ENCODE data around the gene SF3A2.
"Not testable (repeated sequence)": the region's sequence is repeated elsewhere in the genome, so short reads cannot be mapped to it uniquely, and the experiment has no call there.

GRCh38 chr19:2281265-2282061 is 44.8 kb downstream of the SF3A2 start:
- TF ChIP-seq CTCF (IDR thresholded peaks at IDR 0.05); EZH2 (IDR thresholded peaks at IDR 0.05; ENCODE audit: borderline replicate concordance, insufficient read depth, low read depth, low read length, poor library complexity, severe bottlenecking): not testable (repeated sequence)
